Lower leg skin (tissue), 4 donors: Measurements from ENCODE around the gene UCN. TPM values are rescaled to one million over a fixed set of nuclear protein-coding genes. Genes with fewer than 3 reads are reported as not detected.
"Not testable (repeated sequence)": the region's sequence is repeated elsewhere in the genome, so short reads cannot be mapped to it uniquely, and the experiment has no call there.

Experiments used
- DNase-seq, 2 donors: peaks; one replicate each; pipeline ENCODE4 v3.0.0-alpha.2; 2019; ENCODE audit warnings: low spot score in 2 of 2
- H3K4me3 ChIP-seq: fragments of 200-600 bp; sonication (generic); 2 replicates; pipeline ENCODE4 v1.5.1; 2017; ENCODE audit warnings: mild to moderate bottlenecking, low read depth; ENCODE audit not compliant: poor library complexity, severe bottlenecking
- POLR2A ChIP-seq, 2 donors: fragments of 450-650 bp; IDR thresholded peaks; one replicate each; pipeline ENCODE4 v1.6.1; 2016 to 2017; ENCODE audit warnings: antibody characterized with exemption in 2 of 2, mild to moderate bottlenecking in 1 of 2, moderate library complexity in 1 of 2
- whole genome bisulfite sequencing, 2 donors: methylation state at CpG; one replicate each; pipeline ENCODE4 v1.1.5; 2018; 5-methylcytosine and 5-hydroxymethylcytosine counted together
- intact Hi-C: fragments of 100-400 bp; cut with DNase I; formaldehyde crosslinking; loops from one replicate; pipeline ENCODE4 v1.15.0; 2023; ENCODE audit warnings: low total_unique reads
- total RNA-seq, 4 donors: library from RNA; depleted of rRNA; stranded (reverse); fragments of >200 nt; gene quantifications; one replicate each; pipeline ENCODE4 v1.1.0, GENCODE V29; 2016
- TF ChIP-seq, protein P1 (sequence below), 3 donors: fragments of 450-650 bp; IDR thresholded peaks; one replicate each; pipeline ENCODE4 v1.5.1; 2016; ENCODE audit warnings: antibody characterized with exemption in 3 of 3, mild to moderate bottlenecking in 3 of 3, moderate library complexity in 2 of 3

Gene UCN
- total RNA-seq, 4 donors from 2014 or later: 0.84 to 8.8 (median 1.3) TPM; not detected in 1

DNA sequence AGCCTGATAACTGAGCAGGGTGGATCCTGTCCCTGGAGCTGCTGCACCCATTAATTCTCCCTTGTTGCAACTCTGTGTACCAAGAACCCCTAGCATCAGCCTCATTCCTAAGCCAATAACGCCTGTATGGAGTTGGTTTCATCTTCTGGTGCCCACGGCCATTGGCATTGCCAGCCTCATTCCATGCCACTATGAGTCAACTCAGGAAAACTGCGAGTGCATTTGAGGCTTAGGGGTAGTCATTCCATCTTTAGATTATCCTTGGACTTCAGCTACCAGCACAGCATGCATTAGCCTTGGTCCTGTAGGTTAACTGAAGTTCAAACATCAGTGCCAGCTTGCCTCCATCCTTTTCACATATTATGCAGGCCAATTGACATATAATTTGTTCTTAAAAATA lies 27.4 kb downstream of the UCN start:
- no peak overlapping the region for H3K4me3 ChIP-seq
- no peak for DNase-seq
- intact Hi-C loops: loop anchor here (5.0 kb wide), 1 partner anchor 179 kb away; no protein-coding TSS in a partner anchor
- WGBS, 2 donors: 58 to 65% methylated on average over 3 of the region's 3 CpGs
- no peak for TF ChIP-seq POLR2A (IDR thresholded peaks at IDR 0.05)
- TF ChIP-seq, protein P1, sequence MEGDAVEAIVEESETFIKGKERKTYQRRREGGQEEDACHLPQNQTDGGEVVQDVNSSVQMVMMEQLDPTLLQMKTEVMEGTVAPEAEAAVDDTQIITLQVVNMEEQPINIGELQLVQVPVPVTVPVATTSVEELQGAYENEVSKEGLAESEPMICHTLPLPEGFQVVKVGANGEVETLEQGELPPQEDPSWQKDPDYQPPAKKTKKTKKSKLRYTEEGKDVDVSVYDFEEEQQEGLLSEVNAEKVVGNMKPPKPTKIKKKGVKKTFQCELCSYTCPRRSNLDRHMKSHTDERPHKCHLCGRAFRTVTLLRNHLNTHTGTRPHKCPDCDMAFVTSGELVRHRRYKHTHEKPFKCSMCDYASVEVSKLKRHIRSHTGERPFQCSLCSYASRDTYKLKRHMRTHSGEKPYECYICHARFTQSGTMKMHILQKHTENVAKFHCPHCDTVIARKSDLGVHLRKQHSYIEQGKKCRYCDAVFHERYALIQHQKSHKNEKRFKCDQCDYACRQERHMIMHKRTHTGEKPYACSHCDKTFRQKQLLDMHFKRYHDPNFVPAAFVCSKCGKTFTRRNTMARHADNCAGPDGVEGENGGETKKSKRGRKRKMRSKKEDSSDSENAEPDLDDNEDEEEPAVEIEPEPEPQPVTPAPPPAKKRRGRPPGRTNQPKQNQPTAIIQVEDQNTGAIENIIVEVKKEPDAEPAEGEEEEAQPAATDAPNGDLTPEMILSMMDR (IDR thresholded peaks at IDR 0.05): no peak

DNA sequence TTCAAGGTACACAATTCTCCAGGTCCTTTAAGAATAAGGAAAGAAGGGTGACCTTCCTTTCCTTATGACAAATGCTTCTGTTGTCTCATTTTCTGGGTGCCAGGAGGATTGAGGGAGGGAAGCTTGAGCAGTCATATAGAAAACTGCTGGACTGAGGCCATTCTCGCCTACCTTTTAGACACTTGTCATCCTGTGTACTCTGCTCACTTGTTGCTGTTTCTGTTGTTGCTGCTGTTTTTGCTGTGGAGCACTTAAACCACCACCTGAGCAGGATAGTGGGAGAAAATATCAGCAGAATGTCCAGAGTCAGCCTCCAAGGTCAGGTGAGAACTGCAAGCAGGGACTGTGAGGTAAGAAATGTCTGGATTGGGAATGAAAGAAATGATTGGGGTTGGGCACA lies 30.2 kb downstream of the UCN start:
- WGBS, 2 donors: 76 to 86% methylated on average over 1 of the region's 1 CpG
- DNase-seq: no peak
- intact Hi-C loops: no loop called here
- no peak for TF ChIP-seq POLR2A (IDR thresholded peaks at IDR 0.05)
- TF ChIP-seq, protein P1 (IDR thresholded peaks at IDR 0.05): no peak
- H3K4me3 ChIP-seq: no peak overlapping the region

DNA sequence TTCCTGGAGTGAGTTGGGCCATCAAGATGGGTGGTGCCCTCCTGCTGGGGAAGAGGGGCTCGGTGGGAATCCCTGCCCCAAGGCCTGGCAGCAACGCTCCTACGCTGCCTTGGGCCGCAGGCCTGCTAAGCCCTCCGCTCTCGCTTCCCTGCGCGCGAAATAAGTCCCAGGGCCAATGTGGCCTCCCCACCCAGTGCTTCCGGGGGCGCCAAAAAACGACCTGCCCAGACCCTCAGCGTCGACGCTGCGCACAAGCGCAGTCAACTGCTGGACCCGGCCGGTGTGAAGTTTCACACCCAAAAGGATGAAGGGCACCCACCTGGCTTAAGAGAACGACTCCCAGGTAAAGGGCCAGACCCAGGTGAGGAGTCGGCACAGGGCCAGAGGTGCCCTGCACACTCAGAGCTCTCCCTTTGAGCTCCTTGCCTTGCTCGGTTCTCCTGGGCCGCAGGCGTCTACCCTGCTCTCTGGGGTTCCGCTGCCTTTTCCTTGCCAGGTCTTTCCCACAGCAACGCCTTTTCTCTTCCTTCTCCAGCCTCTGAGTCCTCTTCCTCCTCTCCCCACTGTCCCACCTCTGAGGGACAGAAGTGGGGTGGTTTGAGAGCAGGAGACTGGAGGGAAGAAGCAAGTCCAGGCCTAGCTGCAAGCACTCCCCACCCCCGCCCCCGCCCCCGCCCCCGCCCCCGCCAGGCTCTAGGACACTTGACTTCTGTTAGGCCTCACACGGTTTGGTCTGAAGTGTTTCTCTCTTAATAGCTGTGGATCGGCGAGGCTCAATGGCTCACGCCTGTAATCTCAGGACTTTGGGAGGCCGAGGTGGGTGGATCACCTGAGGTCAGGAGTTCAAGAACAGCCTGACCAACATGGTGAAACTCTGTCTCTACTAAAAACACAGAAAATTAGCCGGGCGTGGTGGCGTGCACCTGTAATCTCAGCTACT lies 32.8 kb downstream of the UCN start, which contains the start of gene DNAJC5G:
TSS of gene DNAJC5G (plus strand) at position 223 of the 940 bp plus-strand sequence. CDS start 1,296 bp downstream, outside the sequence.
- no peak for DNase-seq
- H3K4me3 ChIP-seq: no peak within 1 kb of the TSS
- intact Hi-C loops: no loop called here
- WGBS, 2 donors: 80 to 84% methylated on average over 36 to 38 of the region's 39 CpGs
- TF ChIP-seq POLR2A (IDR thresholded peaks at IDR 0.05): no peak

DNA sequence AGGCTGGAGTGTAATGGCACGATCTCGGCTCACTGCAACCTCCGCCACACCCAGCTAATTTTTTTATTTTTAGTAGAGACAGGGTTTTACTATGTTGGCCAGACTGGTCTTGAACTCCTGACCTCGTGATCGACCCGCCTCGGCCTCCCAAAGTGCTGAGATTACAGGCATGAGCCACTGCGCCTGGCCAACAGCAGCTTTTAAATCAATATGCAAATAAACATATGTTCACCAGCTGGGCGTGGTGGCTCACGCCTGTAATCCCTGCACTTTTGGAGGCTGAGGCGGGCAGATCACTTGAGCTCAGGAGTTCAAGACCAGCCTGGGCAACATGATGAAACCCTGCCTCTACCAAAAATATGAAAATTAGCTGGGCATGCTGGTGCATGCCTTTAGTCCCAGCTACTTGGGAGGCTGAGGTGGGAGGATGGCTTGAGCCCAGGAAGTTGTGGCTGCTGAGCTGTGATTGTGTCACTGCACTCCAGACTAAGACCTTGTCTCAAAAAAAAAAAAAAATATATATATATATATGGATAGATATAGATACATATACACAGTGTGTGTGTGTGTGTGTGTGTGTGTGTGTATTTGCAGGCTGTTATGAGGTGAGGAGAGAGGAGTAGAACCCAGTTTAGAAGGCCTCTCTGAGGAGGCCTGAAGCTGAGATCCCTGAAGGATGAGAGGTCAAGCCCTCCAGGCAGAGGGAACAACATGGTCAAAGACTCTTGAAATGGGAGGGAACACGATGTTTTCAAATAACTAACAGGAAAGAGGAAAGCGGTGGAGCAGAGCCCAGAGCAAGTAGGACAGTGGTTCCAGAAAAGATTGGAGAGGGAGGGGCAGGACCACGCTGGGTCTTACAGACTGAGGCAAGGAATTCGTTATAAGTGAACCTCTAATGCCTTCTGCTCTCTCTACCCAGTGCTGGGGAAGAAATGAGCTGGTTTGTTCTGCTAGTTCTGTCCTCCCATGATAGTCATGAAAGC lies 35.4 kb downstream of the UCN start:
- intact Hi-C loops, H3K4me3 ChIP-seq, DNase-seq: not testable (repeated sequence)
- WGBS, 2 donors: 71 to 74% methylated on average over 15 of the region's 15 CpGs

DNA sequence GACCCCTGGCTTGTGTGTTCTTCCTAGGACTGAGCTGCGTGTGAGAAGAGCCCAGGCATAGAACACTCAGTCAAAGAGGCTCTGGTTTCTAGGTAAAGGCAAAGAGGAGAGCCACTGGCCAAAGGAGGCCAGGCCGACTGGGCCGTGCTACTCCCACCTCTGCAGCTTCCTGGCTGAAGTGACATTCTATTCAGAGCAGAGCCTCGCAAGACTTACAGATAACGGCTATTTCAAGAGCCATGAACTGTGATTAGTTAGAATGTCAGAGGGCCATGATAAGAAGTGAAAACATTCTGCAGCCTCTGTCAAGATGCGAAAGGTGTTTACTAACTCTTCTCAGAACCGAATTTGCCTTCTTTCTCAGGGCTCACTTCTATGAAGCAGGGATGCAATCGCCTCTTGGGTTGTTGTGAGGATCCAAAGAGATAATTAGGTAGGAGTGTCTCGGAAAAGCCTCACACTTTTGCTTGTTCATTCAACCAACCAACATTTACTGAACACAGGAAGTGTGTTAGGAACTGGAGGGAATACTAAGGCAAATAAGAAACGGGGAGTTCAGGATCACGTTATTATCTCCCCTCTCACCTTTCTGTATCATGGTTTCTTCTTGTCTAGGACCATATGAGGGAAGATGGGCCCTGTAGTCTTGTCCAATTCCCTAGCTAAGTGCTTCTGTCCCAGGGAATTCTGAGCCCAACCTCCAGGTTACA lies 36.5 kb downstream of the UCN start:
- 76 to 84% methylated on average over 11 of the region's 11 CpGs for WGBS, 2 donors
- TF ChIP-seq POLR2A (IDR thresholded peaks at IDR 0.05): no peak
- TF ChIP-seq, protein P1 (IDR thresholded peaks at IDR 0.05): no peak
- no peak for DNase-seq
- no peak overlapping the region for H3K4me3 ChIP-seq
- intact Hi-C loops: no loop called here

DNA sequence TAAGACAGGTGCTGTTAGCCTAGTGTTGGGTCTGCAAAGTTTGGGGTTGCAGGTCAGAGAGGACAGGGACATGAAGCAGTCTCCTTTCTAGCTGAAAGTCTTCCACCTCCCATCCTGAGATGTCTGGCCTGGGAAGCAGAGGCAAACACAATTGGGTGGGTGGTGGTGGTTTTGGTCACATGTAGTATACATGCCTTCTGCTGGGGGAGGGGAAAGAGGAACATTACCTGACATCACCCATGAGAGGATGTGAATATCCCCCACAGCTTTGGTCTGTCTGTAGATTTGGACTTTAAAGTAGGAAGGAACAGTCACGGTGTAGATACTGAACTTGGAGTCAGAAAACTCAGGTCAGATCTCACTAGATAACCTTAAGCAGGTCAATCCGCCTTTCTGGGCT lies 37.6 kb downstream of the UCN start:
- TF ChIP-seq POLR2A (IDR thresholded peaks at IDR 0.05): no peak
- TF ChIP-seq, protein P1 (IDR thresholded peaks at IDR 0.05): no peak
- DNase-seq: no peak
- no peak overlapping the region for H3K4me3 ChIP-seq
- 78 to 91% methylated on average over 2 of the region's 2 CpGs for WGBS, 2 donors
- intact Hi-C loops: no loop called here
